Thoracic aorta (tissue), 2 donors: Measurements from ENCODE around the gene SYS1. TPM values are rescaled to one million over a fixed set of nuclear protein-coding genes. Genes with fewer than 3 reads are reported as not detected.
A peak's percentile ranks its signal among the peaks of the same experiment; 100 is the strongest.

Experiments used
- ATAC-seq: fragments of 150-250 bp; one replicate; pipeline ENCODE4 v1.8.0; 2017; ENCODE audit warnings: low read depth; ENCODE audit not compliant: insufficient number of reproducible peaks, low FRiP score
- DNase-seq: peaks from one replicate; pipeline ENCODE4 v3.0.0-alpha.2; 2020; ENCODE audit warnings: low spot score
- H3K27ac ChIP-seq, 2 donors: fragments of 200-600 bp; sonication (generic); 1 replicate in 1 of 2; 2 replicates in 1 of 2; pipeline ENCODE4 v1.5.1; 2016; ENCODE audit warnings: mild to moderate bottlenecking in 2 of 2, moderate library complexity in 2 of 2
- H3K27me3 ChIP-seq: fragments of 200-600 bp; sonication (generic); replicated peaks from 2 replicates; pipeline ENCODE4 v1.6.0; 2016; ENCODE audit warnings: mild to moderate bottlenecking; ENCODE audit not compliant: insufficient read depth
- H3K36me3 ChIP-seq: fragments of 200-600 bp; sonication (generic); one replicate; pipeline ENCODE4 v1.5.1; 2016
- H3K4me1 ChIP-seq, 2 donors: fragments of 200-600 bp; sonication (generic); 1 replicate in 1 of 2; 2 replicates in 1 of 2; pipeline versions ENCODE4 v1.5.1 to v1.6.0; 2016; ENCODE audit warnings: low read depth in 2 of 2, mild to moderate bottlenecking in 1 of 2; ENCODE audit not compliant: control insufficient read depth in 1 of 2
- H3K4me3 ChIP-seq: fragments of 200-600 bp; sonication (generic); 2 replicates; pipeline ENCODE4 v1.5.1; 2016; ENCODE audit warnings: mild to moderate bottlenecking
- H3K9me3 ChIP-seq: fragments of 200-600 bp; sonication (generic); 2 replicates; pipeline ENCODE4 v1.5.1; 2016
- total RNA-seq, 2 donors: library from RNA; depleted of rRNA; stranded (reverse); fragments of >200 nt; gene quantifications; one replicate each; pipeline versions ENCODE4 v1.1.0 to v1.2.3, GENCODE V29; 2016
- TF ChIP-seq, protein P1 (sequence below): fragments of 200-600 bp; sonication (generic); IDR thresholded peaks from one replicate; pipeline ENCODE4 v1.5.1; 2019; ENCODE audit warnings: antibody characterized with exemption

The SYS1 gene
- total RNA-seq, 2 donors from 2014 or later, result 24.6 to 40.8 TPM

DNA sequence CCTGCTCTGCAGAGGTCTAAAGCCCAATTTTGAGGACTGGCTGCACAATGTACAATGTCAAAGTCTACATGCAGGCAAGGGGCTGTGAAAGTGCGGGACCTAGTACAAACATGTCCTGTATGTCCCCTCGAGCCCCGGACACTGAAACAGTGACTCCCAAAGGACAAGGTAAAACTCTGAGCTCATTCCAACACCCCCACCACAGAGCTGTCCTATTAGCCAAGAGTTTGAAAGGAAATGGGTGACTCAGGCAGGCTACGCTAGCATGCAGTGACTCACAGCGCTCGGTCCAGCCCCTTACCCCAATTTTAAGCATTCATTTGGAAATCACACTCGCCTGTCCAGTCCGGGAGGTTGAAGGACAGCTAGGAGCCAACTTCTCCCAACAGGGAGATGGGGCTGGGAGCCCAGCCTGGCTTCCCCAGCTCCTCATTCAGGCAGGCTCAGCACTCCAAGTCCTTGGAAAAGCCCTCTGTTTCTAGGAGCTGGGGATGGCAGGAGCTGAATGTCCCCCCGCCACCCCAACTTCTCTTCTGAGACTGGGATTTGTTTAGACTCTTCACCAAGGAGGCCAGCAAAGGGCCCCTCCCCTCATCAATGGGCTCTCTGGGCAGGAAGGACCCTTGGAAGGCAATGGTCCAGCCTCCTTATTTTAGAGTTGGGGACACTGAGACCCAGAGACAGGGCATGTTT, 18.6 kb upstream of the SYS1 start:
- no peaks in the 10 kb centered on the region for H3K36me3 ChIP-seq
- peaks cover 47 to 87% of the 10 kb centered on the region in 2 donors for H3K4me1 ChIP-seq
- H3K4me3 ChIP-seq, result peak overlapping the region; percentile 85
- TF ChIP-seq, protein P1, sequence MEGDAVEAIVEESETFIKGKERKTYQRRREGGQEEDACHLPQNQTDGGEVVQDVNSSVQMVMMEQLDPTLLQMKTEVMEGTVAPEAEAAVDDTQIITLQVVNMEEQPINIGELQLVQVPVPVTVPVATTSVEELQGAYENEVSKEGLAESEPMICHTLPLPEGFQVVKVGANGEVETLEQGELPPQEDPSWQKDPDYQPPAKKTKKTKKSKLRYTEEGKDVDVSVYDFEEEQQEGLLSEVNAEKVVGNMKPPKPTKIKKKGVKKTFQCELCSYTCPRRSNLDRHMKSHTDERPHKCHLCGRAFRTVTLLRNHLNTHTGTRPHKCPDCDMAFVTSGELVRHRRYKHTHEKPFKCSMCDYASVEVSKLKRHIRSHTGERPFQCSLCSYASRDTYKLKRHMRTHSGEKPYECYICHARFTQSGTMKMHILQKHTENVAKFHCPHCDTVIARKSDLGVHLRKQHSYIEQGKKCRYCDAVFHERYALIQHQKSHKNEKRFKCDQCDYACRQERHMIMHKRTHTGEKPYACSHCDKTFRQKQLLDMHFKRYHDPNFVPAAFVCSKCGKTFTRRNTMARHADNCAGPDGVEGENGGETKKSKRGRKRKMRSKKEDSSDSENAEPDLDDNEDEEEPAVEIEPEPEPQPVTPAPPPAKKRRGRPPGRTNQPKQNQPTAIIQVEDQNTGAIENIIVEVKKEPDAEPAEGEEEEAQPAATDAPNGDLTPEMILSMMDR, result no peak
- H3K27ac ChIP-seq, result peak overlapping the region; percentile 93 to 96
- ATAC-seq, result peak; percentile 71
- H3K27me3 ChIP-seq, result no peaks in the 10 kb centered on the region
- peak; percentile 48 for DNase-seq
- no peaks in the 10 kb centered on the region for H3K9me3 ChIP-seq

DNA sequence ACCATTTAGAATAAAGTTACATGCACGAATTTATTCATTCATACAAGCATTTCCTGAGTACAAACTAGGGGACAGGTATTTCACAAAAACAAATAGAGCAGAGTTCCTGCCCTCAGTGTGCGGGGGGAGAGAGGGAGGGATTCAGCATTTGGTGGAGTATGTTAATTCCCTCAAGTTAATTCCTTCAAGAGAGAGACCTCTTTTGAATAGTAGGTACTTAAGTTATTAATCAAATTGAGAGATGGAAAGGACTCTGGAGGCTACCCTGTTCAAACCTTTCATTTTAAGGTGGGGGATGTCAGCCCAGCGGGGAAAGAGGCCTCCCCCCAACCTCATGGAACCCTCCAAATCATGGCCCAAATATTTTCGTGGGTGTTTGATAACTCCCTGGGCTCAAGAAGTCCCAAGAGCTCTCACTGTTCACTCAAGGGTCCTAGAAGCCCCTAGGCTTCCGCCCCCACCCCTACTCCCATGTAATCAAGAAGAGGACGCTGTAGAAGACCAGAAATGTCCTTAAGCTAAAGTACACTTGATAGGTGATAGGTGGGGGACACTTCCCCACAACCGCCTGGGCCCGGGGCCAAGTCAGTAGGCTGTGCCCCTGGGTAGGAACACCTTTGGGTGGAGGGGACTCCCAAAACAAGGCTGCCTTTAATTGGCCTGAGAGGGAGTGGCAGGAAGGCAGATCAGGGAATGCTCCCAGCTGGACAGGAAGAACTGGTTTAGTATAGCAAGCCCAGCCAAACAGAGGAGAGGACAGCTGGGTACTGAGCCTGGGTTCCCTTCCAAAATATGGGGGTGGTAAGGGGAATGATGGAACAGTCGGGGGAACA, 17.6 kb upstream of the SYS1 start:
- no peak for ATAC-seq
- TF ChIP-seq, protein P1, result no peak
- DNase-seq, result no peak
- Histone ChIP-seq H3K27me3 (no peaks in the 10 kb centered on the region), H3K36me3 (no peaks in the 10 kb centered on the region), H3K4me3 (peak overlapping the region; percentile 85), H3K4me1 (peaks cover 47 to 77% of the 10 kb centered on the region in 2 donors), H3K27ac (peak overlapping the region; percentile 93 to 96), H3K9me3 (no peaks in the 10 kb centered on the region)

DNA sequence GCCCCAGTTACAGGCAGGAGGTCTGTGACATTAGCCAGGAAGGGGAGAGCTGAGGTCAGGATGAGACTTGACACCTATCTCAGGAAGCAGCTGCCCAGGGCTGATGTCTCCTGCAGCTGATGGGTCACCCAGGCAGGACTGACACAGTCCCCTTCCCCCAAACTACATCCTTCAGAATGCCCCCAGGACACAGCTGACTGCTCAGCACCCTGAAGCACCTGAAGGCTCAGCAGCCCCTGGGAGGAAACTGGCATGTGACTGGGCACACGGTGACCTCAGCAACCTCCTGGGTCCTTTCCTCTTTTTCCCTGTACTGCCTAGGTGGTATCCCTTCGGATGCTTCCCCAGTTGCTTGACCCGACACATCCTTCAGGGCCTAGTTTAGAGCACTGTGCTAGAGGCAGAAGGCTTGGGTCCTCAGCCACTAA, 16.7 kb upstream of the SYS1 start:
- Histone ChIP-seq H3K4me3 (peak overlapping the region; percentile 85), H3K9me3 (no peaks in the 10 kb centered on the region), H3K27me3 (no peaks in the 10 kb centered on the region), H3K36me3 (no peaks in the 10 kb centered on the region), H3K4me1 (peaks cover 47 to 67% of the 10 kb centered on the region in 2 donors), H3K27ac (peak overlapping the region; percentile 93 to 96)
- no peak for DNase-seq
- TF ChIP-seq, protein P1, result no peak
- no peak for ATAC-seq

DNA sequence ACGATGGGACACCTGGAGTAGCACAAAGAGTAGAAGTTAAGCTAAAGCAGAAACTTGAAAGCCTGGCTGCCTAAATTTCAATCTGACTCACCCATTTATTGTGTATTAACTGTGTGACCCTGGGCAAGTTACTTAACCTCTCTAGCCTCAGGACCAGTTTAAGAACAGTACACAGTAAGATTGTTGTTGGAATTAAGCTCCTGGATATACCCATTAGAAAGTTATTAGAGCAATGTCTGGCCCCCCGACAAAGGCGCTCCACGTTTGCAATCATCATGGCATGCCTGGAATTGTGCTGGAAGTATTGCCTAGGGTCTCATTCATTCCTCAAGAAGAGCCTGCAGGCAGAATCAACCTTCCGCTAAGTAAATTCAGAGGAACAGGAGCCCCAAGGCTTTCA, 16.1 kb upstream of the SYS1 start:
- TF ChIP-seq, protein P1, result no peak
- no peaks in the 10 kb centered on the region for H3K27me3 ChIP-seq
- H3K4me1 ChIP-seq, result peaks cover 41 to 62% of the 10 kb centered on the region in 2 donors
- no peaks in the 10 kb centered on the region for H3K36me3 ChIP-seq
- peak overlapping the region; percentile 93 to 96 for H3K27ac ChIP-seq
- no peak for ATAC-seq
- no peaks in the 10 kb centered on the region for H3K9me3 ChIP-seq
- no peak for DNase-seq
- peak overlapping the region; percentile 85 for H3K4me3 ChIP-seq

DNA sequence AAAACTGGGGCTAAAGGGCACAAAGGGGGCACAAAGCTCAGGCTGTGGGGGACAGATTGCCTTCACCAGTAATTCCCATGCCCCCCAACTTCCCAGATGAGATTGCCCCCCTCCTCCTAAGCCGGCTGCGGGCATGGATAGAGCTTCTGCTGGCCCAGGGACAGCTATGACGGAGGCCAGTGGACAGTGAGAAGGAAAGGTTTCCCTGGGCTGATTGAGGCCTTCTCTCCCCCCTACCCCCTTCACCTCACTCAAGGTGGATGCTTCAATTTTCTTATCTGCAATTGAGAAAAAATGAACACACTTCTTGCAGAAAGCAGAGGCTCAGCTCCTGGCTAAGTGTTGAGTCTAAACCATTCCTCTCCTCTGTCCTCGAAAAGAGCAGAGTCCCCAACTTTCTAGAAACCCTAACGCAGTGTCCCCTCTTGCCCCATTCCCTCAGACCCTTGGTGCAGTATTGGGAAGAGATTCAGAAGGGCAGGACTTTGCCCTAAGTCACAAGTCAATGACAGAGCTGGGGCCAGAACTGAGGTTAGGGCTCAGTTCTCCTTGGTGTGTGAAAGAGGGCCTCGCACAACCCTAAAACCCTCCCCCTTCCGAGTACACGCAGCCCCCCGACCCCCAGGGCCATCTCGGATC, 15.5 kb upstream of the SYS1 start:
- H3K27ac ChIP-seq, result peak overlapping the region; percentile 93 to 96
- no peaks in the 10 kb centered on the region for H3K27me3 ChIP-seq
- H3K4me1 ChIP-seq, result peaks cover 39 to 56% of the 10 kb centered on the region in 2 donors
- DNase-seq (no peak), ATAC-seq (no peak)
- no peaks in the 10 kb centered on the region for H3K9me3 ChIP-seq
- H3K4me3 ChIP-seq, result peak overlapping the region; percentile 85
- H3K36me3 ChIP-seq, result no peaks in the 10 kb centered on the region
- TF ChIP-seq, protein P1, result no peak
